ENCODE data around the gene EDIL3. TPM values are rescaled to one million over a fixed set of nuclear protein-coding genes. Genes with fewer than 3 reads are reported as not detected.

The EDIL3 gene
- total RNA-seq, 1 donor from 2014 or later = 220 TPM

DNA sequence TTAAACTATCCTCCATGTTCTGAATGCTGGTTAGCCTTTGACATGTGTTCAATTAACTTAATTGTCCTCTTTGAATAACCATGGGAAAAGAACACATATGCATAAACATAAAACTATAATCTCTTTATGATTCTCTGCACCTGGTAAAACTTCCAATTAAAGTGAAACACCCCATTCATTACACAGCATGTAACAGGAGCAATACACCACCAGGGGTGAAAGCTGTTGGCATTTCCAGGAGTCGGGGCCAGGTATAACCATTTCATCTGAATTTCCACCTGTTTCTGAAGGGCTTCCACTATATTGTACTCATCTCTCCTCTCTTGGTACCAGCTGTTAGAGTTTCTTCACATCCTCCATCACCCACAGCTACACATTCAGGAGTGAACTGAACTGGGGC, 303.8 kb downstream of the EDIL3 start:
- peaks cover 4% of the 10 kb centered on the region for H3K36me3 Mint-ChIP-seq (ENCODE audit: unreplicated experiment)
- H3K4me3 Mint-ChIP-seq (ENCODE audit: unreplicated experiment) = no peak overlapping the region
- H3K27me3 Mint-ChIP-seq (ENCODE audit: unreplicated experiment) = no peaks in the 10 kb centered on the region
- TF ChIP-seq, protein P1, sequence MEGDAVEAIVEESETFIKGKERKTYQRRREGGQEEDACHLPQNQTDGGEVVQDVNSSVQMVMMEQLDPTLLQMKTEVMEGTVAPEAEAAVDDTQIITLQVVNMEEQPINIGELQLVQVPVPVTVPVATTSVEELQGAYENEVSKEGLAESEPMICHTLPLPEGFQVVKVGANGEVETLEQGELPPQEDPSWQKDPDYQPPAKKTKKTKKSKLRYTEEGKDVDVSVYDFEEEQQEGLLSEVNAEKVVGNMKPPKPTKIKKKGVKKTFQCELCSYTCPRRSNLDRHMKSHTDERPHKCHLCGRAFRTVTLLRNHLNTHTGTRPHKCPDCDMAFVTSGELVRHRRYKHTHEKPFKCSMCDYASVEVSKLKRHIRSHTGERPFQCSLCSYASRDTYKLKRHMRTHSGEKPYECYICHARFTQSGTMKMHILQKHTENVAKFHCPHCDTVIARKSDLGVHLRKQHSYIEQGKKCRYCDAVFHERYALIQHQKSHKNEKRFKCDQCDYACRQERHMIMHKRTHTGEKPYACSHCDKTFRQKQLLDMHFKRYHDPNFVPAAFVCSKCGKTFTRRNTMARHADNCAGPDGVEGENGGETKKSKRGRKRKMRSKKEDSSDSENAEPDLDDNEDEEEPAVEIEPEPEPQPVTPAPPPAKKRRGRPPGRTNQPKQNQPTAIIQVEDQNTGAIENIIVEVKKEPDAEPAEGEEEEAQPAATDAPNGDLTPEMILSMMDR (IDR thresholded peaks at IDR 0.05; ENCODE audit: partially characterized antibody, unreplicated experiment) = peak; percentile 14
- no peak overlapping the region for H3K27ac Mint-ChIP-seq (ENCODE audit: unreplicated experiment)
- H3K9me3 Mint-ChIP-seq (ENCODE audit: unreplicated experiment) = peaks cover 3% of the 10 kb centered on the region
- no peak for DNase-seq
- peaks cover 12% of the 10 kb centered on the region for H3K4me1 Mint-ChIP-seq (ENCODE audit: low read depth, unreplicated experiment)

DNA sequence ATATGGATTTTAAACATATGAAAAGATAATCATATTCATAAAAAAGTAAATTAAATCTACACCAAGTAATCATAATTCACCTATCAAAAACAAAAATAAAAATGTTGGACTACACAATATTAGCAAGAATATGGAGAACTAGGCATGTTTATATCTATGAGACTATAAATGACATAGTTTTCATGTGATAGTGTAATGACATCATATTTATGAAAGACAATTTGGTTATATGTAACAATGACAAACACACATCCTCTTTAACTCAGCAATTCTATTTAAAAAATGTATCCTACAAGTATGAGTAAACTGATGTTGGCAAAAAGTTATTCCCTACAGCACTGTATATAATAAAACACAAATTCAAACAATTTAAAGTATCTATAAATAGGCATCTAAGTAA, 312.3 kb downstream of the EDIL3 start:
- Mint-ChIP-seq H3K9me3 (ENCODE audit: unreplicated experiment) (peaks cover 5% of the 10 kb centered on the region), H3K27ac (ENCODE audit: unreplicated experiment) (no peak overlapping the region), H3K4me3 (ENCODE audit: unreplicated experiment) (no peak overlapping the region), H3K27me3 (ENCODE audit: unreplicated experiment) (peaks cover 3% of the 10 kb centered on the region), H3K4me1 (ENCODE audit: low read depth, unreplicated experiment) (peaks cover 6% of the 10 kb centered on the region), H3K36me3 (ENCODE audit: unreplicated experiment) (no peaks in the 10 kb centered on the region)
- DNase-seq = no peak
- TF ChIP-seq, protein P1 (IDR thresholded peaks at IDR 0.05; ENCODE audit: partially characterized antibody, unreplicated experiment) = no peak

DNA sequence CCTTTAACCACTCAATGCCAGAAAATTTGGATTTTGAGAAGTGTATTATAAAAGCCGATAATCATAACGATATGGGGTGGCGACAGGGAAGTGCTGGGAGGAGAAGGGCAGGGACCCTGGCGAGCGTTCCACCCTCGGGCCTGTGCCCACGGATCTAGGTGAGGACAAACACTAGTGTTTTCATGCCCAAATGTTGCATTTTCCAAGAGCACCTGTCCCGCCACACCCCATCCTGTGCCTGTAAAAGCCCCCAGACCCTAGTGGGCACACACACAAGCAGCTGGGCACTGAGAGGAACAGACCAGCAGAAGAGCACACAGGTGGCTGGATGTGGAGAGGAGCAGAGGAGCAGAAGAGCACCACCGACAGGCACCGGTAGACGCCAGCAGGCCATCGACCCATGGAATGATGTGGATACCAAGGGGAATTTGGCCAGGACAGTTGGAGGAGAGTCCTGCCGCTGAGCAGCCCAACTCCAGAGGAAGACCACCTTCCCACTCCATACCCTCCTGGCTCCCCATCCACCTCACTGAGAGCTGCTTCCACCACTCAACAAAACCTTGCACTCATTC, 315.0 kb downstream of the EDIL3 start:
- Mint-ChIP-seq H3K36me3 (ENCODE audit: unreplicated experiment) (no peaks in the 10 kb centered on the region), H3K9me3 (ENCODE audit: unreplicated experiment) (peaks cover 4% of the 10 kb centered on the region), H3K27me3 (ENCODE audit: unreplicated experiment) (peaks cover 3% of the 10 kb centered on the region), H3K4me3 (ENCODE audit: unreplicated experiment) (no peak overlapping the region), H3K27ac (ENCODE audit: unreplicated experiment) (no peak overlapping the region), H3K4me1 (ENCODE audit: low read depth, unreplicated experiment) (peaks cover 6% of the 10 kb centered on the region)
- TF ChIP-seq, protein P1 (IDR thresholded peaks at IDR 0.05; ENCODE audit: partially characterized antibody, unreplicated experiment) = no peak
- DNase-seq = no peak

DNA sequence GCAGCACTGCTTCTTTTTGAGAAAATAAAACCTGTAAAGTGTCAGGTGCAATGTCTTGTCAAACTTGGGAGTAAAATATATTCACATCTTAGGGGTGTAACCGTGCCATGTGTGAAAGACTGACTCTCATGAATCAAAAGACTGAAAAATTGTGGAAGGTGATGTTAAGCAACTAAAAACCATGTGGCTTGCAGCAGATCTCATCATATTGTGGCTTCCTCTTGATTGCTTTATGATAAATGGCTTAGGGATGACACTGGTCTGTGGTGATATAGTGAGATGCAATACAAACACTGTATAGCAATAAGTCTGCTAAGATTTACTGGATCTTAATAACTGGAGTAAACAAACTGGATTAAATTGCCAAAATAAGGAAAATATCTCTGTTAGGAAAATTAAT, 321.6 kb downstream of the EDIL3 start:
- H3K4me1 Mint-ChIP-seq (ENCODE audit: low read depth, unreplicated experiment) = peaks cover 3% of the 10 kb centered on the region
- H3K27ac Mint-ChIP-seq (ENCODE audit: unreplicated experiment) = no peak overlapping the region
- no peak overlapping the region for H3K4me3 Mint-ChIP-seq (ENCODE audit: unreplicated experiment)
- DNase-seq = no peak
- no peaks in the 10 kb centered on the region for H3K27me3 Mint-ChIP-seq (ENCODE audit: unreplicated experiment)
- H3K9me3 Mint-ChIP-seq (ENCODE audit: unreplicated experiment) = peaks cover 1% of the 10 kb centered on the region
- no peaks in the 10 kb centered on the region for H3K36me3 Mint-ChIP-seq (ENCODE audit: unreplicated experiment)
- TF ChIP-seq, protein P1 (IDR thresholded peaks at IDR 0.05; ENCODE audit: partially characterized antibody, unreplicated experiment) = no peak

DNA sequence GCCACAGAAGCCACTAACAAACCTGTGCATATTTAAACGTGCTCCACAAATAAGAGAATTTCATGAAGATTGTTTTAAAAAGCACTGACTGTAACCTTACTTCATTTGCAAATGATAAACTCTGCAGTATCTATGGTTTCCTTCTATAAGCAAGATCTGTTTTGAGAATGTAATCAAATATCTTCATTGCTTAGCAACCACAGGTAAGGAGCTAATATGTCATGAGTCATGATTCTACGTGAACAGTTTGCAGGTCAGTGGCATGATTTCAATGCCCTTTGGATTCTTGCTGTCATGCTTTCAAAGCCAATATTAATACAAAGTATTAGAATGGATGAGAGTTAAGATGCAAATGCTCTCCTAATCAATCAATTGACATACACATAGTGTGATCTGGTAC, 325.0 kb downstream of the EDIL3 start:
- no peak for DNase-seq
- H3K4me3 Mint-ChIP-seq (ENCODE audit: unreplicated experiment) = no peak overlapping the region
- no peak overlapping the region for H3K27ac Mint-ChIP-seq (ENCODE audit: unreplicated experiment)
- H3K4me1 Mint-ChIP-seq (ENCODE audit: low read depth, unreplicated experiment) = peaks cover 2% of the 10 kb centered on the region
- TF ChIP-seq, protein P1 (IDR thresholded peaks at IDR 0.05; ENCODE audit: partially characterized antibody, unreplicated experiment) = no peak
- no peaks in the 10 kb centered on the region for H3K36me3 Mint-ChIP-seq (ENCODE audit: unreplicated experiment)
- no peaks in the 10 kb centered on the region for H3K27me3 Mint-ChIP-seq (ENCODE audit: unreplicated experiment)
- H3K9me3 Mint-ChIP-seq (ENCODE audit: unreplicated experiment) = peaks cover 5% of the 10 kb centered on the region
